Activated T-cell treated with anti-CD3 and anti-CD28 coated beads for 4 hours (primary cell): ENCODE results near the gene ENDOV.

Source experiments
- DNase-seq: peaks from one replicate; pipeline ENCODE4 v3.0.0-alpha.2; 2020

ENDOV gene

GRCh38 chr17:80470603-80471002, 55.6 kb downstream of the ENDOV start:
- no peak for DNase-seq

GRCh38 chr17:80471922-80472321, 57.0 kb downstream of the ENDOV start:
- DNase-seq = no peak

GRCh38 chr17:80472996-80473395, 58.0 kb downstream of the ENDOV start:
- no peak for DNase-seq

GRCh38 chr17:80473701-80474100, 58.7 kb downstream of the ENDOV start:
- no peak for DNase-seq

GRCh38 chr17:80474231-80474960, 59.4 kb downstream of the ENDOV start:
- DNase-seq = no peak

GRCh38 chr17:80474961-80475909, 60.3 kb downstream of the ENDOV start:
- no peak for DNase-seq

- DNase-seq = no peak
These were observed 61.2 kb downstream of the ENDOV start, which contains the start of gene NPTX1 for GRCh38 chr17:80475910-80476876. Gene NPTX1, minus strand, starts transcription at chr17:80476607. Its CDS starts 161 bp downstream, at chr17:80476446.

- DNase-seq = no peak
These were observed 62.1 kb downstream of the ENDOV start for GRCh38 chr17:80476877-80477646.

GRCh38 chr17:80477647-80478478, 62.9 kb downstream of the ENDOV start:
- no peak for DNase-seq

GRCh38 chr17:80478487-80479245, 63.7 kb downstream of the ENDOV start:
- no peak for DNase-seq

GRCh38 chr17:80479246-80479566, 64.2 kb downstream of the ENDOV start:
- no peak for DNase-seq

GRCh38 chr17:80480248-80480647, 65.3 kb downstream of the ENDOV start:
- DNase-seq = no peak

- no peak for DNase-seq
These were observed 66.5 kb downstream of the ENDOV start for GRCh38 chr17:80481284-80482057.

- DNase-seq = no peak
These were observed 67.0 kb downstream of the ENDOV start for GRCh38 chr17:80482058-80482318.

- DNase-seq = no peak
These were observed 67.8 kb downstream of the ENDOV start for GRCh38 chr17:80482555-80483308.

GRCh38 chr17:80485846-80486245, 70.9 kb downstream of the ENDOV start:
- DNase-seq = no peak

GRCh38 chr17:80486692-80487091, 71.7 kb downstream of the ENDOV start:
- DNase-seq = no peak

GRCh38 chr17:80487511-80487910, 72.5 kb downstream of the ENDOV start:
- no peak for DNase-seq
